HepG2 (cell line): Measurements from ENCODE around the gene HADHA. TPM values are rescaled to one million over a fixed set of nuclear protein-coding genes. Genes with fewer than 3 reads are reported as not detected.

Experiments used
- AFF4 ChIP-seq: sonication (generic); formaldehyde crosslinking; IDR thresholded peaks from 2 replicates; pipeline ENCODE4 v1.4.0; 2020; ENCODE audit warnings: missing genetic modification reagents
- ARID5B ChIP-seq: IDR thresholded peaks from 2 replicates; pipeline ENCODE4 v1.4.0; 2020; ENCODE audit warnings: mild to moderate bottlenecking, missing genetic modification reagents
- CEBPG ChIP-seq: IDR thresholded peaks from 2 replicates; pipeline ENCODE4 v1.6.1; 2016
- CREBL2 ChIP-seq: sonication (generic); formaldehyde crosslinking; IDR thresholded peaks from 2 replicates; pipeline ENCODE4 v1.8.1; 2023; ENCODE audit warnings: missing genetic modification reagents, mild to moderate bottlenecking, borderline replicate concordance
- CREM ChIP-seq, 2 experiments: sonication (generic) in 1 of 2; formaldehyde crosslinking in 1 of 2; IDR thresholded peaks; 2 replicates each; pipeline versions ENCODE4 v1.4.0 to v1.6.1; 2016 to 2020; ENCODE audit warnings: antibody characterized with exemption in 1 of 2, mild to moderate bottlenecking in 1 of 2, missing genetic modification reagents in 1 of 2
- EP300 ChIP-seq, 3 experiments: sonication (generic) in 1 of 3; formaldehyde crosslinking in 1 of 3; IDR thresholded peaks; 2 replicates each; pipeline versions ENCODE4 v1.5.1 to v1.6.1; 2011 to 2020; ENCODE audit warnings: low read depth in 2 of 3, low read length in 2 of 3, borderline replicate concordance in 1 of 3, improper control_type of control experiment in 1 of 3, mild to moderate bottlenecking in 1 of 3, missing genetic modification reagents in 1 of 3, moderate library complexity in 1 of 3
- ETV5 ChIP-seq: IDR thresholded peaks from 2 replicates; pipeline ENCODE4 v1.6.1; 2018; ENCODE audit warnings: missing biosample characterization, missing genetic modification reagents, inconsistent platforms, borderline replicate concordance
- FOXP1 ChIP-seq, 2 experiments: fragments of 450-650 bp in 1 of 2; IDR thresholded peaks; 2 replicates each; pipeline ENCODE4 v1.6.1; 2017 to 2018; ENCODE audit warnings: antibody characterized with exemption in 1 of 2
- HMGA1 ChIP-seq: sonication (generic); formaldehyde crosslinking; conservative IDR thresholded peaks from 2 replicates; pipeline ENCODE4 v1.4.0; 2020; ENCODE audit warnings: missing genetic modification reagents
- IRF1 ChIP-seq: sonication (generic); formaldehyde crosslinking; IDR thresholded peaks from 2 replicates; pipeline ENCODE4 v1.4.0; 2020; ENCODE audit warnings: low read depth, mild to moderate bottlenecking, missing genetic modification reagents
- MZF1 ChIP-seq: sonication (generic); formaldehyde crosslinking; IDR thresholded peaks from 2 replicates; pipeline ENCODE4 v1.8.1; 2023; ENCODE audit warnings: mild to moderate bottlenecking, missing genetic modification reagents, borderline replicate concordance
- POGZ ChIP-seq: sonication (generic); formaldehyde crosslinking; IDR thresholded peaks from 2 replicates; pipeline ENCODE4 v1.4.0; 2020; ENCODE audit warnings: mild to moderate bottlenecking, missing genetic modification reagents
- SAFB2 ChIP-seq: sonication (generic); formaldehyde crosslinking; IDR thresholded peaks from 2 replicates; pipeline ENCODE4 v1.5.1; 2020; ENCODE audit warnings: missing genetic modification reagents, low read depth, mild to moderate bottlenecking, borderline replicate concordance
- SMC3 ChIP-seq: IDR thresholded peaks from 2 replicates; pipeline ENCODE4 v1.6.1; 2011; ENCODE audit warnings: low read length, improper control_type of control experiment
- TAF15 ChIP-seq: fragments of 200-400 bp; formaldehyde crosslinking; IDR thresholded peaks from one replicate; pipeline ENCODE4 v1.6.1; 2018; ENCODE audit warnings: mild to moderate bottlenecking, low read depth, low read length; ENCODE audit not compliant: poor library complexity, severe bottlenecking
- TGIF2 ChIP-seq: IDR thresholded peaks from 2 replicates; pipeline ENCODE4 v1.6.1; 2016; ENCODE audit warnings: control low read depth, missing compliant biosample characterization
- ZKSCAN1 ChIP-seq: fragments of 150-350 bp; IDR thresholded peaks from 2 replicates; pipeline ENCODE4 v1.6.1; 2014; ENCODE audit warnings: low read length
- ZNF839 ChIP-seq: sonication (generic); formaldehyde crosslinking; IDR thresholded peaks from 2 replicates; pipeline ENCODE4 v1.4.0; 2020; ENCODE audit warnings: missing genetic modification reagents, mild to moderate bottlenecking, borderline replicate concordance
- ZNF850 ChIP-seq: sonication (generic); formaldehyde crosslinking; conservative IDR thresholded peaks from 2 replicates; pipeline ENCODE4 v1.9.0; 2021; ENCODE audit warnings: mild to moderate bottlenecking, missing genetic modification reagents
- ZSCAN29 ChIP-seq: sonication (generic); formaldehyde crosslinking; conservative IDR thresholded peaks from 2 replicates; pipeline ENCODE4 v1.4.0; 2020; ENCODE audit warnings: mild to moderate bottlenecking, missing genetic modification reagents
- polyA plus RNA-seq, 8 experiments: library from polyadenylated mRNA; depleted of rRNA in 3 of 8; stranded (reverse) in 7 of 8; unstranded in 1 of 8; fragments of >200 nt; fragmentation: Illumina TruSeq in 4 of 8; extraction: Trizol in 4 of 8; gene quantifications; 2 replicates each; pipeline versions ENCODE4 v1.2.1 to v1.2.3, GENCODE V29; 2011 to 2016; ENCODE audit warnings: low read depth in 4 of 8, missing spikeins in 1 of 8, mixed read lengths in 1 of 8; ENCODE audit not compliant: insufficient read depth in 1 of 8
- total RNA-seq, 5 experiments: library from RNA; depleted of rRNA; stranded (reverse); fragments of >200 nt; fragmentation: Illumina TruSeq; extraction: Trizol; gene quantifications; 2 replicates each; pipeline ENCODE4 v1.2.3, GENCODE V29; 2016; ENCODE audit warnings: low read depth in 1 of 5

Gene HADHA
- total and polyA plus RNA-seq, 2 of the 13 experiments (the other 11 are each of a cell fraction or from before 2014, with no cell fraction given): 102 to 270 TPM

- TF ChIP-seq EP300 (IDR thresholded peaks at IDR 0.05; ENCODE audit: low read depth in 2 of 2, low read length in 2 of 2) (peak in 1 of 2 experiments; percentile 41; a peak in 1 of 4 replicates), EP300 (CRISPR knock-in tag; IDR thresholded peaks at IDR 0.05; ENCODE audit: borderline replicate concordance) (no peak; the same call in 1 of the 2 replicates), CEBPG (CRISPR knock-in tag) (peak; percentile 98), ZKSCAN1 (no peak), CREBL2 (no peak), TGIF2 (CRISPR knock-in tag) (peak; percentile 94), ARID5B (CRISPR knock-in tag) (peak; percentile 85), CREM (IDR thresholded peaks at IDR 0.05) (0 out of 2 replicates have a peak, but pooled peaks have one; percentile 17), CREM (CRISPR knock-in tag; IDR thresholded peaks at IDR 0.05) (no peak), ZSCAN29 (no peak), ETV5 (no peak; the same call in 1 of the 2 replicates), TAF15 (no peak), IRF1 (CRISPR knock-in tag) (no peak), ZNF850 (0 out of 2 replicates have a peak, but pooled peaks have one; percentile 39), SAFB2 (CRISPR knock-in tag) (no peak), AFF4 (CRISPR knock-in tag) (no peak), FOXP1 (IDR thresholded peaks at IDR 0.05) (no peak), FOXP1 (CRISPR knock-in tag; IDR thresholded peaks at IDR 0.05) (peak; percentile 41; the same call in 1 of the 2 replicates), ZNF839 (CRISPR knock-in tag) (no peak), POGZ (CRISPR knock-in tag) (no peak), MZF1 (CRISPR knock-in tag) (no peak), HMGA1 (CRISPR knock-in tag) (no peak), SMC3 (peak; percentile 31; the same call in 1 of the 2 replicates)
These were observed 6.0 kb downstream of the HADHA start (continued) for GRCh38 chr2:26238311-26238958.
